ENCODE measurements around the gene KCNA5. TPM values are rescaled to one million over a fixed set of nuclear protein-coding genes. Genes with fewer than 3 reads are reported as not detected.

KCNA5 gene
- total RNA-seq, 1 experiment from 2014 or later = not detected

DNA sequence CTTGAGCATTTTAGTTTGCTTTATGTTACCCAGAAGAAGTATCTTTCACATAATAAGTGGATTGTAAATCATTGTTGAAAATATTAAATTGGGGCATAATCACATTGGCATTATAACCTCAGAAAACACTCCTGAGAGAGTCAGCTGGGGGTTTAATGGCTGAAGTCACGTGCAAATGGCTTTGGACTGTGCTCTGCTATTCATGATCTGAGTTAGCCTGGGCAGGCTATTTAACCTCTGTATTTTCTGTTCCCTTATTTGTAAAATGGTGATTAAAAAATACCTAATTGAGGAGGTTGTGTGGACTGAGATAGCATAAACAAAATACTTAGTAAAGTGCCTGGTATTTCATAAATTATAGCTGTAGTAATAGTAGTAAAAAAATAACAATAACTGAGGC lies 24.9 kb downstream of the KCNA5 start:
- ATAC-seq (no peak), DNase-seq (ENCODE audit: low read depth, low spot score) (no peak)
- peaks cover 74% of the 10 kb centered on the region for H3K27me3 ChIP-seq (ENCODE audit: insufficient read depth, low read length)
- no peaks in the 10 kb centered on the region for H3K9me2 ChIP-seq (ENCODE audit: insufficient read depth)
- no peak overlapping the region for H3K4me3 ChIP-seq (replicated peaks in 1 of 2; ENCODE audit: low read depth in 1 of 2, low read length in 2 of 2)
- no peak overlapping the region for H3K27ac ChIP-seq (ENCODE audit: low read depth, low read length)
- H3K36me3 ChIP-seq (ENCODE audit: control insufficient read depth in 1 of 2, insufficient read depth in 2 of 2, low read length in 2 of 2) = no peaks in the 10 kb centered on the region
- no peak overlapping the region for H3K4me2 ChIP-seq (ENCODE audit: low read length)
- no peaks in the 10 kb centered on the region for H3K79me2 ChIP-seq (ENCODE audit: insufficient read depth, low read length)
- H3K9me3 ChIP-seq (ENCODE audit: control insufficient read depth in 1 of 2, insufficient read depth in 1 of 2, low read depth in 1 of 2, low read length in 2 of 2) = no peaks in the 10 kb centered on the region
- no peak overlapping the region for H2AFZ ChIP-seq (ENCODE audit: low read depth, low read length, poor library complexity, severe bottlenecking)
- RAD21 ChIA-PET (ENCODE audit: low non-redundant PET in 1 of 2, low total read pairs in 2 of 2, uncharacterized antibody in 2 of 2, unreplicated experiment in 2 of 2) = no interaction called here
- intact Hi-C loops (cut with micrococcal nuclease) = no loop called here
- POLR2A ChIA-PET = no interaction called here
- H3K4me1 ChIP-seq (ENCODE audit: control insufficient read depth in 1 of 2, insufficient read depth in 2 of 2, low read length in 2 of 2) = no peaks in the 10 kb centered on the region
- no peaks in the 10 kb centered on the region for H4K20me1 ChIP-seq (ENCODE audit: insufficient read depth)
- no TSS peak for BruUV-seq (replicated peaks)
- H3K9ac ChIP-seq (ENCODE audit: low read length) = no peak overlapping the region
- no peak for TF ChIP-seq SIN3A (IDR thresholded peaks at IDR 0.05; ENCODE audit: low read depth)
- TF ChIP-seq ZFX (IDR thresholded peaks at IDR 0.05) = no peak
- no peak for TF ChIP-seq EGR1 (IDR thresholded peaks at IDR 0.05; ENCODE audit: low read depth)
- TF ChIP-seq, protein P1, sequence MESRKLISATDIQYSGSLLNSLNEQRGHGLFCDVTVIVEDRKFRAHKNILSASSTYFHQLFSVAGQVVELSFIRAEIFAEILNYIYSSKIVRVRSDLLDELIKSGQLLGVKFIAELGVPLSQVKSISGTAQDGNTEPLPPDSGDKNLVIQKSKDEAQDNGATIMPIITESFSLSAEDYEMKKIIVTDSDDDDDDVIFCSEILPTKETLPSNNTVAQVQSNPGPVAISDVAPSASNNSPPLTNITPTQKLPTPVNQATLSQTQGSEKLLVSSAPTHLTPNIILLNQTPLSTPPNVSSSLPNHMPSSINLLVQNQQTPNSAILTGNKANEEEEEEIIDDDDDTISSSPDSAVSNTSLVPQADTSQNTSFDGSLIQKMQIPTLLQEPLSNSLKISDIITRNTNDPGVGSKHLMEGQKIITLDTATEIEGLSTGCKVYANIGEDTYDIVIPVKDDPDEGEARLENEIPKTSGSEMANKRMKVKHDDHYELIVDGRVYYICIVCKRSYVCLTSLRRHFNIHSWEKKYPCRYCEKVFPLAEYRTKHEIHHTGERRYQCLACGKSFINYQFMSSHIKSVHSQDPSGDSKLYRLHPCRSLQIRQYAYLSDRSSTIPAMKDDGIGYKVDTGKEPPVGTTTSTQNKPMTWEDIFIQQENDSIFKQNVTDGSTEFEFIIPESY (IDR thresholded peaks at IDR 0.05; ENCODE audit: extremely low read depth, insufficient replicate concordance, low read length) = no peak
- TF ChIP-seq, protein P2, sequence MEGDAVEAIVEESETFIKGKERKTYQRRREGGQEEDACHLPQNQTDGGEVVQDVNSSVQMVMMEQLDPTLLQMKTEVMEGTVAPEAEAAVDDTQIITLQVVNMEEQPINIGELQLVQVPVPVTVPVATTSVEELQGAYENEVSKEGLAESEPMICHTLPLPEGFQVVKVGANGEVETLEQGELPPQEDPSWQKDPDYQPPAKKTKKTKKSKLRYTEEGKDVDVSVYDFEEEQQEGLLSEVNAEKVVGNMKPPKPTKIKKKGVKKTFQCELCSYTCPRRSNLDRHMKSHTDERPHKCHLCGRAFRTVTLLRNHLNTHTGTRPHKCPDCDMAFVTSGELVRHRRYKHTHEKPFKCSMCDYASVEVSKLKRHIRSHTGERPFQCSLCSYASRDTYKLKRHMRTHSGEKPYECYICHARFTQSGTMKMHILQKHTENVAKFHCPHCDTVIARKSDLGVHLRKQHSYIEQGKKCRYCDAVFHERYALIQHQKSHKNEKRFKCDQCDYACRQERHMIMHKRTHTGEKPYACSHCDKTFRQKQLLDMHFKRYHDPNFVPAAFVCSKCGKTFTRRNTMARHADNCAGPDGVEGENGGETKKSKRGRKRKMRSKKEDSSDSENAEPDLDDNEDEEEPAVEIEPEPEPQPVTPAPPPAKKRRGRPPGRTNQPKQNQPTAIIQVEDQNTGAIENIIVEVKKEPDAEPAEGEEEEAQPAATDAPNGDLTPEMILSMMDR (IDR thresholded peaks at IDR 0.05 in 2 of 3, conservative IDR thresholded peaks at IDR 0.05 in 1 of 3; ENCODE audit: borderline replicate concordance in 1 of 3, insufficient read depth in 1 of 3, low read depth in 2 of 3, low read length in 2 of 3) = no peak
- no peak for TF ChIP-seq CEBPB (IDR thresholded peaks at IDR 0.05; ENCODE audit: low read depth)
- no peak for TF ChIP-seq RAD21 (IDR thresholded peaks at IDR 0.05; ENCODE audit: low read depth)
- TF ChIP-seq, protein P3, sequence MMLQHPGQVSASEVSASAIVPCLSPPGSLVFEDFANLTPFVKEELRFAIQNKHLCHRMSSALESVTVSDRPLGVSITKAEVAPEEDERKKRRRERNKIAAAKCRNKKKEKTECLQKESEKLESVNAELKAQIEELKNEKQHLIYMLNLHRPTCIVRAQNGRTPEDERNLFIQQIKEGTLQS (IDR thresholded peaks at IDR 0.05) = no peak
- no peak for TF ChIP-seq SP1 (IDR thresholded peaks at IDR 0.05; ENCODE audit: low read depth)
- TF ChIP-seq SRF (IDR thresholded peaks at IDR 0.05; ENCODE audit: low read depth) = no peak
- TF ChIP-seq YY1 (IDR thresholded peaks at IDR 0.05; ENCODE audit: extremely low read depth, insufficient replicate concordance, low read depth, low read length) = no peak
- TF ChIP-seq EZH2phosphoT487 (IDR thresholded peaks at IDR 0.05; ENCODE audit: borderline replicate concordance) = no peak
- CTCF ChIA-PET = no interaction called here

All from HCT116 (cell line).